Heart right ventricle (tissue), 16 donors: ENCODE measurements around the gene TSHZ3. TPM values are rescaled to one million over a fixed set of nuclear protein-coding genes. Genes with fewer than 3 reads are reported as not detected.

Source experiments
- ATAC-seq, 8 donors: fragments of 200-7000 bp; cut with Tn5 transposase; one replicate each; pipeline ENCODE4 v1.9.1; 2020; ENCODE audit warnings: mild to moderate bottlenecking in 8 of 8, moderate library complexity in 8 of 8, moderate number of reproducible peaks in 1 of 8
- DNase-seq, 2 donors: peaks; one replicate each; pipeline ENCODE4 v3.0.0-alpha.2; 2020
- H3K27ac ChIP-seq, 10 donors: fragments of 200-600 bp; sonication (generic) in 2 of 10; one replicate each; pipeline versions ENCODE4 v1.5.0 to v1.8.0; 2020 to 2022; ENCODE audit warnings: mild to moderate bottlenecking in 3 of 10
- H3K27me3 ChIP-seq, 7 donors: fragments of 200-600 bp; one replicate each; pipeline ENCODE4 v1.8.0; 2021 to 2022; ENCODE audit warnings: mild to moderate bottlenecking in 2 of 7
- H3K36me3 ChIP-seq, 9 donors: fragments of 200-600 bp; sonication (generic) in 1 of 9; one replicate each; pipeline versions ENCODE4 v1.5.0 to v1.8.0; 2020 to 2022; ENCODE audit warnings: mild to moderate bottlenecking in 2 of 9
- H3K4me1 ChIP-seq, 9 donors: fragments of 200-600 bp; sonication (generic) in 1 of 9; one replicate each; pipeline versions ENCODE4 v1.5.0 to v1.8.0; 2020 to 2022; ENCODE audit warnings: mild to moderate bottlenecking in 4 of 9
- H3K4me3 ChIP-seq, 10 donors: fragments of 200-600 bp; sonication (generic) in 2 of 10; one replicate each; pipeline versions ENCODE4 v1.5.0 to v1.8.0; 2020 to 2022; ENCODE audit warnings: mild to moderate bottlenecking in 7 of 10, moderate library complexity in 2 of 10
- H3K9me3 ChIP-seq, 11 donors: fragments of 200-600 bp in 10 of 11; sonication (generic) in 2 of 11; one replicate each; pipeline versions ENCODE4 v1.5.0 to v1.8.0; 2013 to 2022; ENCODE audit warnings: mild to moderate bottlenecking in 2 of 11, control low read depth in 1 of 11, moderate library complexity in 1 of 11
- WGBS, 2 donors: extraction: QIAGEN DNeasy Blood & Tissue Kit; methylation state at CpG; one replicate each; pipeline ENCODE4 v1.1.7; 2013; ENCODE audit warnings: inconsistent platforms in 1 of 2; 5-methylcytosine and 5-hydroxymethylcytosine counted together
- intact Hi-C, 10 donors: fragments of 100-400 bp; cut with DNase I; formaldehyde crosslinking; loops; one replicate each; pipeline versions ENCODE4 v1.11.1 to v1.14.2; 2022
- polyA plus RNA-seq, 2 donors: library from polyadenylated mRNA; stranded (reverse); fragments of 200-250 nt; gene quantifications; one replicate each; pipeline ENCODE4 v1.2.3, GENCODE V29; 2013
- total RNA-seq, 10 donors: library from RNA; stranded (reverse); fragmentation: NEBNext Ultra II Directional in 3 of 10; extraction: Animal tissue kit (Norgen Biotek cat#: 25700) in 3 of 10; gene quantifications; one replicate each; pipeline versions ENCODE4 v1.2.1 to v1.2.4, GENCODE V29; 2021 to 2023
- TF ChIP-seq, protein P1 (sequence below), 9 donors: fragments of 200-600 bp; sonication (generic) in 2 of 9; IDR thresholded peaks; one replicate each; pipeline versions ENCODE4 v1.5.0 to v1.8.0; 2021 to 2022; ENCODE audit warnings: antibody characterized with exemption in 9 of 9, mild to moderate bottlenecking in 5 of 9, moderate library complexity in 1 of 9
- donor health status: Arrhythmogenic right ventricular cardiomyopathy.
- donor health status: ischemic (EF 13 %, LVEDD 7.1; RV severe dilation, severe dysfunction).
- donor health status: healthy with polysubstance abuse.
- donor health status: DM: no; HTN: yes; CAD: no.
- donor health status: DM: no; HTN: no; CAD: no.
- donor health status: ischemic (EF 25% LVEDD 6.9; RV normal size, moderate dysfunction).
- donor health status: ischemic (EF 25% LVEDD 5.7; RV mildly dilated, moderate dysfunction).
- donor health status: healthy.
- donor health status: DM: yes; HTN: yes; CAD: no.
- donor health status: Ischemic cardiomyopathy.
- donor health status: ischemic (EF 35%, LVEDD 5.7; RV mildly dilated, moderate dysfunction).
- donor health status: nonischemic (EF 11% LVEDD 7.7; RV severe dilation, severe dysfunction).
- donor health status: DM: yes; HTN: yes; CAD: no.
- donor health status: PGD.
- donor health status: ischemic (EF 29% LVEDD 5.4; RV normal size, mild dysfunction).
- donor health status: nonischemic (EF 23%, LVEDD 6.1; RV moderate dilation, normal function).

Gene TSHZ3
- total and polyA plus RNA-seq, 12 donors: 1.7 to 5.0 (median 3.1) TPM

GRCh38 chr19:31346184-31347059 lies 2.8 kb downstream of the TSHZ3 start:
- H3K27ac ChIP-seq: no peak overlapping the region
- WGBS, 2 donors: 80 to 85% methylated on average over 8 of the region's 8 CpGs
- peaks cover 0 to 7% (median 0%) of the 10 kb centered on the region in 9 donors for H3K36me3 ChIP-seq
- no peaks in the 10 kb centered on the region for H3K9me3 ChIP-seq
- H3K4me3 ChIP-seq: no peak overlapping the region
- TF ChIP-seq, protein P1, sequence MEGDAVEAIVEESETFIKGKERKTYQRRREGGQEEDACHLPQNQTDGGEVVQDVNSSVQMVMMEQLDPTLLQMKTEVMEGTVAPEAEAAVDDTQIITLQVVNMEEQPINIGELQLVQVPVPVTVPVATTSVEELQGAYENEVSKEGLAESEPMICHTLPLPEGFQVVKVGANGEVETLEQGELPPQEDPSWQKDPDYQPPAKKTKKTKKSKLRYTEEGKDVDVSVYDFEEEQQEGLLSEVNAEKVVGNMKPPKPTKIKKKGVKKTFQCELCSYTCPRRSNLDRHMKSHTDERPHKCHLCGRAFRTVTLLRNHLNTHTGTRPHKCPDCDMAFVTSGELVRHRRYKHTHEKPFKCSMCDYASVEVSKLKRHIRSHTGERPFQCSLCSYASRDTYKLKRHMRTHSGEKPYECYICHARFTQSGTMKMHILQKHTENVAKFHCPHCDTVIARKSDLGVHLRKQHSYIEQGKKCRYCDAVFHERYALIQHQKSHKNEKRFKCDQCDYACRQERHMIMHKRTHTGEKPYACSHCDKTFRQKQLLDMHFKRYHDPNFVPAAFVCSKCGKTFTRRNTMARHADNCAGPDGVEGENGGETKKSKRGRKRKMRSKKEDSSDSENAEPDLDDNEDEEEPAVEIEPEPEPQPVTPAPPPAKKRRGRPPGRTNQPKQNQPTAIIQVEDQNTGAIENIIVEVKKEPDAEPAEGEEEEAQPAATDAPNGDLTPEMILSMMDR (IDR thresholded peaks at IDR 0.05): no peak
- H3K4me1 ChIP-seq: peaks cover 0 to 38% (median 13%) of the 10 kb centered on the region in 9 donors
- ATAC-seq (no peak), DNase-seq (no peak)
- H3K27me3 ChIP-seq: peaks cover 0 to 25% (median 0%) of the 10 kb centered on the region in 7 donors
- intact Hi-C loops: no loop called here

DNA sequence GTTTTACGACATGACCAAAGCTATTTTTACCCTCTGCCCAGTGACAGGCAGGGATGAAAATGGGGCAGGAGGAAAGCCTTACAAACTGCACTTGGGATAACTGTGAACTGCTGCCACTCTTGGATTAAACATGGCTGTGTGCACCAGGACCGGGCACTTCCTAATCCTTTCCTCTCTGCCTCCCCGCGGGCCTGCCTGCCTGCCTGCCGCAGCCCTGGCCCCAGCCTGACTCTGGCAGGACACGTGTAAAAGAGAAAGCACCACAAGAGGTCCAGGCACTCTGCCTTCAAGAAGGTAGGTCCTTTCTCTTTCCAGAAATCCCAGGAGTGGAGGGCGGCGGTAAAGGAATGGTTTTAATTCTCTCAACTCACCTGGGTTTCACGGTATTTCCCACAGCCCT lies 4.8 kb downstream of the TSHZ3 start:
- 50 to 59% methylated on average over 9 of the region's 9 CpGs for WGBS, 2 donors
- Histone ChIP-seq H3K9me3 (no peaks in the 10 kb centered on the region), H3K27me3 (peaks cover 0 to 16% (median 0%) of the 10 kb centered on the region in 7 donors), H3K36me3 (peaks cover 0 to 7% (median 0%) of the 10 kb centered on the region in 9 donors), H3K4me1 (peaks cover 0 to 51% (median 15%) of the 10 kb centered on the region in 9 donors), H3K27ac (no peak overlapping the region), H3K4me3 (no peak overlapping the region)
- intact Hi-C loops: no loop called here
- DNase-seq: no peak
- TF ChIP-seq, protein P1 (IDR thresholded peaks at IDR 0.05): no peak
- no peak for ATAC-seq

- DNase-seq: no peak
- Histone ChIP-seq H3K9me3 (no peaks in the 10 kb centered on the region), H3K27me3 (peaks cover 0 to 8% (median 0%) of the 10 kb centered on the region in 7 donors), H3K36me3 (peaks cover 0 to 7% (median 0%) of the 10 kb centered on the region in 9 donors), H3K4me3 (no peak overlapping the region), H3K4me1 (peaks cover 0 to 55% (median 6%) of the 10 kb centered on the region in 9 donors), H3K27ac (no peak overlapping the region)
- 79 to 90% methylated on average over 5 of the region's 5 CpGs for WGBS, 2 donors
- ATAC-seq: no peak
- TF ChIP-seq, protein P1 (IDR thresholded peaks at IDR 0.05): no peak
- intact Hi-C loops: no loop called here
Observed at GRCh38 chr19:31342926-31343325, 6.3 kb downstream of the TSHZ3 start.

- H3K4me3 ChIP-seq: no peak overlapping the region
- peaks cover 0 to 13% (median 0%) of the 10 kb centered on the region in 9 donors for H3K36me3 ChIP-seq
- intact Hi-C loops: no loop called here
- no peaks in the 10 kb centered on the region for H3K27me3 ChIP-seq
- H3K27ac ChIP-seq: peak overlapping the region in 4 of 10 donors; percentile 40 to 62 (median 50)
- ATAC-seq: peak in 5 of 8 donors; percentile 18 to 63 (median 32)
- TF ChIP-seq, protein P1 (IDR thresholded peaks at IDR 0.05): no peak
- peaks cover 0 to 42% (median 3%) of the 10 kb centered on the region in 9 donors for H3K4me1 ChIP-seq
- no peak for DNase-seq
- no peaks in the 10 kb centered on the region for H3K9me3 ChIP-seq
- WGBS, 2 donors: 60 to 61% methylated on average over 14 of the region's 14 CpGs
Observed at GRCh38 chr19:31340042-31341025, 8.9 kb downstream of the TSHZ3 start.
